GM23338 (cell line): ENCODE data around the gene TBCC. TPM values are rescaled to one million over a fixed set of nuclear protein-coding genes. Genes with fewer than 3 reads are reported as not detected.

ENCODE experiments used
- ATAC-seq: fragments of 200-7000 bp; cut with Tn5 transposase; 3 replicates; pipeline ENCODE4 v1.9.1; 2020
- DNase-seq: peaks from one replicate; pipeline ENCODE4 v3.0.0-alpha.2; 2015; ENCODE audit warnings: low spot score
- H2AFZ ChIP-seq: fragments of 200-600 bp; sonication (generic); 2 replicates; pipeline ENCODE4 v1.8.0; 2016; ENCODE audit warnings: antibody characterized with exemption, mild to moderate bottlenecking, moderate library complexity
- H3F3A ChIP-seq: fragments of 200-600 bp; sonication (generic); replicated peaks from 2 replicates; pipeline ENCODE4 v1.8.0; 2017; ENCODE audit warnings: antibody characterized with exemption, mixed run types, low read depth
- H3K27ac ChIP-seq: fragments of 200-600 bp; sonication (generic); 2 replicates; pipeline ENCODE4 v1.6.1; 2016; ENCODE audit warnings: low read depth
- H3K27me3 ChIP-seq: fragments of 200-600 bp; sonication (generic); 2 replicates; pipeline ENCODE4 v1.8.0; 2016; ENCODE audit warnings: mild to moderate bottlenecking, mixed run types, moderate library complexity; ENCODE audit not compliant: insufficient read depth
- H3K36me3 ChIP-seq: fragments of 200-600 bp; sonication (generic); 2 replicates; pipeline ENCODE4 v1.8.0; 2016; ENCODE audit warnings: mild to moderate bottlenecking; ENCODE audit not compliant: insufficient read depth
- H3K4me1 ChIP-seq: fragments of 200-600 bp; sonication (generic); 2 replicates; pipeline ENCODE4 v1.8.0; 2016; ENCODE audit warnings: mild to moderate bottlenecking, moderate library complexity; ENCODE audit not compliant: insufficient read depth
- H3K4me2 ChIP-seq: fragments of 200-600 bp; sonication (generic); 2 replicates; pipeline ENCODE4 v1.7.1; 2017; ENCODE audit warnings: mixed run types
- H3K4me3 ChIP-seq: fragments of 200-600 bp; sonication (generic); 2 replicates; pipeline ENCODE4 v1.6.1; 2016; ENCODE audit warnings: mixed run types
- H3K79me2 ChIP-seq: fragments of 200-600 bp; sonication (generic); replicated peaks from 2 replicates; pipeline ENCODE4 v1.8.0; 2017; ENCODE audit warnings: mild to moderate bottlenecking; ENCODE audit not compliant: insufficient read depth
- H3K9me2 ChIP-seq: fragments of 200-600 bp; sonication (generic); 2 replicates; pipeline ENCODE4 v1.8.0; 2017; ENCODE audit not compliant: insufficient read depth
- H4K20me1 ChIP-seq: fragments of 200-600 bp; sonication (generic); replicated peaks from 2 replicates; pipeline ENCODE4 v1.8.0; 2017; ENCODE audit warnings: mild to moderate bottlenecking; ENCODE audit not compliant: insufficient read depth
- H3K27ac Mint-ChIP-seq: 2 replicates; pipeline ENCODE4 v1.8.0; 2020; ENCODE audit warnings: inconsistent platforms, mild to moderate bottlenecking, moderate library complexity, mixed read lengths
- H3K27me3 Mint-ChIP-seq: 3 replicates; pipeline ENCODE4 v1.8.0; 2022; ENCODE audit warnings: low read depth, mild to moderate bottlenecking, moderate library complexity, mixed read lengths, inconsistent platforms; ENCODE audit not compliant: insufficient read depth, poor library complexity
- H3K36me3 Mint-ChIP-seq: 3 replicates; pipeline ENCODE4 v1.8.0; 2021; ENCODE audit warnings: low read depth, mild to moderate bottlenecking, inconsistent platforms, moderate library complexity, mixed read lengths
- H3K4me1 Mint-ChIP-seq: 3 replicates; pipeline ENCODE4 v1.8.0; 2020; ENCODE audit warnings: mild to moderate bottlenecking, inconsistent platforms, mixed read lengths
- H3K4me3 Mint-ChIP-seq: 3 replicates; pipeline ENCODE4 v1.8.0; 2021; ENCODE audit warnings: moderate library complexity, mild to moderate bottlenecking, inconsistent platforms, mixed read lengths
- H3K9me3 Mint-ChIP-seq: 3 replicates; pipeline ENCODE4 v1.8.0; 2020; ENCODE audit warnings: moderate library complexity, mild to moderate bottlenecking, inconsistent platforms, mixed read lengths
- CREB1 ChIP-seq: fragments of 250-450 bp; sonication (Bioruptor Pico); IDR thresholded peaks from 2 replicates; pipeline ENCODE4 v1.5.0; 2020; ENCODE audit warnings: low read depth, mild to moderate bottlenecking, moderate library complexity
- EZH2 ChIP-seq: fragments of 200-600 bp; sonication (generic); IDR thresholded peaks from one replicate; pipeline ENCODE4 v1.8.0; 2017; ENCODE audit warnings: antibody characterized with exemption, mild to moderate bottlenecking, low read depth; ENCODE audit not compliant: unreplicated experiment
- EZH2phosphoT487 ChIP-seq: fragments of 200-600 bp; sonication (generic); IDR thresholded peaks from one replicate; pipeline ENCODE4 v1.8.1; 2018; ENCODE audit warnings: antibody characterized with exemption; ENCODE audit not compliant: unreplicated experiment
- JUNB ChIP-seq: IDR thresholded peaks from one replicate; pipeline ENCODE4 v1.6.1; 2016; ENCODE audit warnings: antibody characterized with exemption; ENCODE audit not compliant: unreplicated experiment
- NANOG ChIP-seq: IDR thresholded peaks from 2 replicates; pipeline ENCODE4 v1.6.1; 2016; ENCODE audit warnings: antibody characterized with exemption, borderline replicate concordance
- POLR2AphosphoS5 ChIP-seq: IDR thresholded peaks from 2 replicates; pipeline ENCODE4 v1.6.1; 2016; ENCODE audit warnings: antibody characterized with exemption, low read depth
- STAT1 ChIP-seq: IDR thresholded peaks from one replicate; pipeline ENCODE4 v1.6.1; 2016; ENCODE audit warnings: antibody characterized with exemption; ENCODE audit not compliant: unreplicated experiment
- ZNF114 ChIP-seq: fragments of 250-450 bp; sonication (Bioruptor Pico); IDR thresholded peaks from 2 replicates; pipeline ENCODE4 v1.5.0; 2020; ENCODE audit warnings: mild to moderate bottlenecking, moderate library complexity
- ZNF331 ChIP-seq: fragments of 250-450 bp; sonication (Bioruptor Pico); IDR thresholded peaks from 2 replicates; pipeline ENCODE4 v1.5.0; 2020; ENCODE audit warnings: low read depth, mild to moderate bottlenecking, moderate library complexity
- polyA plus RNA-seq: library from polyadenylated mRNA; unstranded; fragments of >200 nt; fragmentation: Nextera tagmentation; extraction: Ambion mirVana; gene quantifications from 2 replicates; pipeline ENCODE4 v1.2.1, GENCODE V29; 2016
- total RNA-seq: library from RNA; depleted of rRNA; stranded (reverse); fragments of >200 nt; shearing (Covaris generic); gene quantifications from 2 replicates; pipeline ENCODE4 v1.2.3, GENCODE V29; 2014
- TF ChIP-seq, protein P1 (sequence below): IDR thresholded peaks from one replicate; pipeline ENCODE4 v1.6.1; 2018; ENCODE audit warnings: antibody characterized with exemption; ENCODE audit not compliant: unreplicated experiment
- TF ChIP-seq, protein P2 (sequence below), 2 experiments: fragments of 200-600 bp in 1 of 2; sonication (generic) in 1 of 2; conservative IDR thresholded peaks; 2 replicates each; pipeline versions ENCODE4 v1.5.1 to v1.6.1; 2016 to 2017; ENCODE audit warnings: antibody characterized with exemption in 2 of 2, low read depth in 2 of 2, mild to moderate bottlenecking in 2 of 2, moderate library complexity in 1 of 2

The TBCC gene
- total and polyA plus RNA-seq, 2 experiments from 2014 or later: 45.0 to 48.3 TPM

DNA sequence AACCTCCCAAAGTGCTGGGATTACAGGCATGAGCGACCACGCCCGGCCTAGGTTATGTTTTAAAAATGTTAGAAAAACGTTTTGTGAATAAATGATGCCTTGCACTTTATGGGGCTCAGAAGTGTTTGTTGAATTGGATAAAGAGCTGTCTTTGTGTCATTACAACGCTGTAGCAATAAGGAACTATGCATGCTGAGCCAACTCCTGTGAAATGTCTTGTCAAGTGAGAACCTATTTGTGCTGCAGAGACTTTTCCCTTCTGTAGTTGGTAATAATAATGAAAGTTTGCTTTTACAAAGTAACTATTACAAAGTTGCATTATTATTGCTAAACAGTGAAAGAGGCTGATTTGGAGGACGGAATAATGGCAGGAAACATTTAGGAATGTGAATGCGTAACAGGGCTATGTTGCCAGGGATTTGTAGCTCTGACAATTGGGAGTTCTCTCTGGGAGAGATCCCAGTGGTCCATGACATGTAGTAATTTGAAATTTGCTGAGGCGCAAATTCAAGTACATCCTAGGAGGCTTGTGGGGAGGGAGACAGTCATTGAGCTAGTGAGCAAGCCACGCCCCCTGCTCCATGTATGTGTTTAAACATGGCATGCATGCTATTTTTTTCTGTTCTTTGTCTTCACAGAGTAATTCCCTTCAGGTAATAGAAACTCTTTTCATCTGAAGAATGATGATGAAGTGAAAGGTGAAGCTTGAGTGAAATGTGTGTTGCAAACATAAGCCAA lies 19.2 kb upstream of the TBCC start:
- Mint-ChIP-seq H3K9me3 (no peaks in the 10 kb centered on the region), H3K27ac (peak overlapping the region; percentile 70; the same call in 1 of the 2 replicates), H3K36me3 (no peaks in the 10 kb centered on the region), H3K4me1 (peaks cover 19% of the 10 kb centered on the region), H3K27me3 (no peaks in the 10 kb centered on the region), H3K4me3 (no peak overlapping the region)
- ATAC-seq (no peak), DNase-seq (no peak)
- Histone ChIP-seq H3K36me3 (no peaks in the 10 kb centered on the region), H3K4me1 (peaks cover 19% of the 10 kb centered on the region), H3K4me3 (no peak overlapping the region), H2AFZ (no peak overlapping the region), H3K27ac (no peak overlapping the region), H4K20me1 (no peaks in the 10 kb centered on the region), H3K27me3 (no peaks in the 10 kb centered on the region), H3F3A (no peaks in the 10 kb centered on the region), H3K4me2 (no peak overlapping the region), H3K9me2 (no peaks in the 10 kb centered on the region), H3K79me2 (no peaks in the 10 kb centered on the region)
- TF ChIP-seq, protein P1, sequence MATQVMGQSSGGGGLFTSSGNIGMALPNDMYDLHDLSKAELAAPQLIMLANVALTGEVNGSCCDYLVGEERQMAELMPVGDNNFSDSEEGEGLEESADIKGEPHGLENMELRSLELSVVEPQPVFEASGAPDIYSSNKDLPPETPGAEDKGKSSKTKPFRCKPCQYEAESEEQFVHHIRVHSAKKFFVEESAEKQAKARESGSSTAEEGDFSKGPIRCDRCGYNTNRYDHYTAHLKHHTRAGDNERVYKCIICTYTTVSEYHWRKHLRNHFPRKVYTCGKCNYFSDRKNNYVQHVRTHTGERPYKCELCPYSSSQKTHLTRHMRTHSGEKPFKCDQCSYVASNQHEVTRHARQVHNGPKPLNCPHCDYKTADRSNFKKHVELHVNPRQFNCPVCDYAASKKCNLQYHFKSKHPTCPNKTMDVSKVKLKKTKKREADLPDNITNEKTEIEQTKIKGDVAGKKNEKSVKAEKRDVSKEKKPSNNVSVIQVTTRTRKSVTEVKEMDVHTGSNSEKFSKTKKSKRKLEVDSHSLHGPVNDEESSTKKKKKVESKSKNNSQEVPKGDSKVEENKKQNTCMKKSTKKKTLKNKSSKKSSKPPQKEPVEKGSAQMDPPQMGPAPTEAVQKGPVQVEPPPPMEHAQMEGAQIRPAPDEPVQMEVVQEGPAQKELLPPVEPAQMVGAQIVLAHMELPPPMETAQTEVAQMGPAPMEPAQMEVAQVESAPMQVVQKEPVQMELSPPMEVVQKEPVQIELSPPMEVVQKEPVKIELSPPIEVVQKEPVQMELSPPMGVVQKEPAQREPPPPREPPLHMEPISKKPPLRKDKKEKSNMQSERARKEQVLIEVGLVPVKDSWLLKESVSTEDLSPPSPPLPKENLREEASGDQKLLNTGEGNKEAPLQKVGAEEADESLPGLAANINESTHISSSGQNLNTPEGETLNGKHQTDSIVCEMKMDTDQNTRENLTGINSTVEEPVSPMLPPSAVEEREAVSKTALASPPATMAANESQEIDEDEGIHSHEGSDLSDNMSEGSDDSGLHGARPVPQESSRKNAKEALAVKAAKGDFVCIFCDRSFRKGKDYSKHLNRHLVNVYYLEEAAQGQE: no peak
- TF ChIP-seq EZH2phosphoT487: no peak

DNA sequence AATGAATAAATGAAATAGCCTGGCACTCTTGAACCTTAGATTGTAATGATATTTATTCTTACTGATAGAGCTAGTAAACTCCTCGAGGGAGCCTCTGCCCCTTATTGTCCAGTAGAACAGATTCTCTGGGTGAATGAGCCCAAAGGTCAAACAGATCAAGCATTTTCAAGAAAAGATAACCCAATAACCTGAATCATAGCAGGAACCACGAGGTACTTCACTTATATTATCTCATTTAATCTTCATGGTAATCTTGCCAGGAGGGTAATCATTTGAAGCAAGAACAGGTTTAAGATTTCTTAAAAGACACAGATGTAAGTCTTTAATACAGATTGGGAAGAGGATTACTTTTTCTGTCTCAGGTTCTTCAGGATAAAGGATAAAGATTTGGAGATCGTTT lies 17.0 kb upstream of the TBCC start:
- H3F3A ChIP-seq: no peaks in the 10 kb centered on the region
- peaks cover 24% of the 10 kb centered on the region for H3K4me1 ChIP-seq
- 0 out of 2 replicates have a peak, but pooled peaks cover 8% of the 10 kb centered on the region for H3K79me2 ChIP-seq
- H3K27me3 Mint-ChIP-seq: peaks cover 1% of the 10 kb centered on the region
- H3K4me2 ChIP-seq: no peak overlapping the region
- no peak for DNase-seq
- H3K27ac Mint-ChIP-seq: no peak overlapping the region
- no peak overlapping the region for H3K4me3 Mint-ChIP-seq
- no peaks in the 10 kb centered on the region for H4K20me1 ChIP-seq
- H2AFZ ChIP-seq: no peak overlapping the region
- no peaks in the 10 kb centered on the region for H3K36me3 ChIP-seq
- H3K36me3 Mint-ChIP-seq: peaks cover 9% of the 10 kb centered on the region
- no peak overlapping the region for H3K27ac ChIP-seq
- H3K4me1 Mint-ChIP-seq: peaks cover 34% of the 10 kb centered on the region
- no peaks in the 10 kb centered on the region for H3K9me3 Mint-ChIP-seq
- no peak overlapping the region for H3K4me3 ChIP-seq
- no peaks in the 10 kb centered on the region for H3K9me2 ChIP-seq
- H3K27me3 ChIP-seq: no peaks in the 10 kb centered on the region
- no peak for ATAC-seq
- TF ChIP-seq EZH2 (no peak), CREB1 (CRISPR knock-in tag) (no peak), ZNF114 (CRISPR knock-in tag) (no peak), POLR2AphosphoS5 (no peak), JUNB (no peak), NANOG (no peak), ZNF331 (CRISPR knock-in tag) (no peak), STAT1 (no peak)
- TF ChIP-seq, protein P2, sequence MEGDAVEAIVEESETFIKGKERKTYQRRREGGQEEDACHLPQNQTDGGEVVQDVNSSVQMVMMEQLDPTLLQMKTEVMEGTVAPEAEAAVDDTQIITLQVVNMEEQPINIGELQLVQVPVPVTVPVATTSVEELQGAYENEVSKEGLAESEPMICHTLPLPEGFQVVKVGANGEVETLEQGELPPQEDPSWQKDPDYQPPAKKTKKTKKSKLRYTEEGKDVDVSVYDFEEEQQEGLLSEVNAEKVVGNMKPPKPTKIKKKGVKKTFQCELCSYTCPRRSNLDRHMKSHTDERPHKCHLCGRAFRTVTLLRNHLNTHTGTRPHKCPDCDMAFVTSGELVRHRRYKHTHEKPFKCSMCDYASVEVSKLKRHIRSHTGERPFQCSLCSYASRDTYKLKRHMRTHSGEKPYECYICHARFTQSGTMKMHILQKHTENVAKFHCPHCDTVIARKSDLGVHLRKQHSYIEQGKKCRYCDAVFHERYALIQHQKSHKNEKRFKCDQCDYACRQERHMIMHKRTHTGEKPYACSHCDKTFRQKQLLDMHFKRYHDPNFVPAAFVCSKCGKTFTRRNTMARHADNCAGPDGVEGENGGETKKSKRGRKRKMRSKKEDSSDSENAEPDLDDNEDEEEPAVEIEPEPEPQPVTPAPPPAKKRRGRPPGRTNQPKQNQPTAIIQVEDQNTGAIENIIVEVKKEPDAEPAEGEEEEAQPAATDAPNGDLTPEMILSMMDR (conservative IDR thresholded peaks at IDR 0.05; ENCODE audit: low read depth in 2 of 2): no peak
